Mucosa of rectum (tissue), 2 donors: ENCODE measurements around the gene UGT2A3.
"Not testable (repeated sequence)": the region's sequence is repeated elsewhere in the genome, so short reads cannot be mapped to it uniquely, and the experiment has no call there.

Experiments used
- H3K27ac ChIP-seq, 2 donors: one replicate each; pipeline ENCODE4 v1.7.0; 2013; ENCODE audit warnings: inconsistent platforms in 2 of 2, low read depth in 2 of 2, low read length in 2 of 2
- H3K27me3 ChIP-seq, 2 donors: one replicate each; pipeline ENCODE4 v1.7.0; 2013; ENCODE audit warnings: low read length in 2 of 2; ENCODE audit not compliant: control insufficient read depth in 2 of 2, insufficient read depth in 2 of 2
- H3K36me3 ChIP-seq, 2 donors: one replicate each; pipeline ENCODE4 v1.7.0; 2013; ENCODE audit warnings: low read length in 2 of 2; ENCODE audit not compliant: control insufficient read depth in 2 of 2, insufficient read depth in 2 of 2
- H3K4me1 ChIP-seq, 2 donors: one replicate each; pipeline ENCODE4 v1.7.0; 2013; ENCODE audit warnings: low read length in 2 of 2, mild to moderate bottlenecking in 1 of 2; ENCODE audit not compliant: control insufficient read depth in 2 of 2, insufficient read depth in 2 of 2
- H3K4me3 ChIP-seq, 2 donors: one replicate each; pipeline ENCODE4 v1.7.0; 2013; ENCODE audit warnings: low read length in 2 of 2
- H3K9ac ChIP-seq, 2 donors: one replicate each; pipeline ENCODE4 v1.7.0; 2013; ENCODE audit warnings: low read length in 2 of 2, low read depth in 1 of 2, mild to moderate bottlenecking in 1 of 2
- H3K9me3 ChIP-seq, 2 donors: one replicate each; pipeline ENCODE4 v1.7.0; 2013; ENCODE audit warnings: low read length in 2 of 2; ENCODE audit not compliant: control insufficient read depth in 2 of 2
- donor health status: healthy.
- donor health status: Normal muscosa, but diverticular disease.

UGT2A3 gene

GRCh38 chr4:68954126-68954525, 2.5 kb upstream of the UGT2A3 start:
- Histone ChIP-seq H3K4me1 (peaks cover 0 to 3% of the 10 kb centered on the region in 2 donors), H3K27ac (no peak overlapping the region), H3K27me3 (no peaks in the 10 kb centered on the region), H3K9me3 (no peaks in the 10 kb centered on the region), H3K4me3 (no peak overlapping the region), H3K9ac (no peak overlapping the region), H3K36me3 (no peaks in the 10 kb centered on the region)

GRCh38 chr4:68953056-68953596, 1.5 kb upstream of the UGT2A3 start:
- Histone ChIP-seq H3K27me3 (no peaks in the 10 kb centered on the region), H3K4me1 (peaks cover 0 to 3% of the 10 kb centered on the region in 2 donors), H3K9ac (no peak overlapping the region), H3K9me3 (no peaks in the 10 kb centered on the region), H3K36me3 (no peaks in the 10 kb centered on the region), H3K4me3 (no peak overlapping the region), H3K27ac (no peak overlapping the region)

- peak overlapping the region in 1 of 2 donors; percentile 52 for H3K9ac ChIP-seq
- H3K36me3 ChIP-seq: no peaks in the 10 kb centered on the region
- H3K27me3 ChIP-seq: no peaks in the 10 kb centered on the region
- peak overlapping the region; percentile 67 to 75 for H3K27ac ChIP-seq
- H3K4me1 ChIP-seq: peaks cover 0 to 3% of the 10 kb centered on the region in 2 donors
- H3K4me3 ChIP-seq: peak overlapping the region in 1 of 2 donors; percentile 78
- no peaks in the 10 kb centered on the region for H3K9me3 ChIP-seq
Observed at GRCh38 chr4:68951806-68952585, 392 bp upstream of the UGT2A3 start.

- Histone ChIP-seq H3K9me3 (no peaks in the 10 kb centered on the region), H3K9ac (peak overlapping the region; percentile 52), H3K36me3 (no peaks in the 10 kb centered on the region), H3K4me3 (peak overlapping the region; percentile 65 to 78), H3K27ac (peak overlapping the region; percentile 20 to 32), H3K4me1 (peaks cover 0 to 3% of the 10 kb centered on the region in 2 donors), H3K27me3 (no peaks in the 10 kb centered on the region)
Observed at GRCh38 chr4:68950033-68950432, 1.6 kb downstream of the UGT2A3 start.

- no peaks in the 10 kb centered on the region for H3K9me3 ChIP-seq
- no peaks in the 10 kb centered on the region for H3K27me3 ChIP-seq
- H3K36me3 ChIP-seq: no peaks in the 10 kb centered on the region
- peak overlapping the region in 1 of 2 donors; percentile 26 for H3K27ac ChIP-seq
- H3K4me1 ChIP-seq: peaks cover 0 to 2% of the 10 kb centered on the region in 2 donors
- H3K9ac ChIP-seq: peak overlapping the region; percentile 52
- peak overlapping the region; percentile 65 to 78 for H3K4me3 ChIP-seq
Observed at GRCh38 chr4:68948985-68949384, 2.6 kb downstream of the UGT2A3 start.

- Histone ChIP-seq H3K4me3 (peak overlapping the region; percentile 65 to 78), H3K9ac (peak overlapping the region in 1 of 2 donors; percentile 27), H3K27ac (no peak overlapping the region), H3K4me1 (no peaks in the 10 kb centered on the region), H3K9me3 (no peaks in the 10 kb centered on the region), H3K36me3 (peaks cover 0 to 4% of the 10 kb centered on the region in 2 donors), H3K27me3 (no peaks in the 10 kb centered on the region)
Observed at GRCh38 chr4:68948044-68948743, 3.4 kb downstream of the UGT2A3 start.

- Histone ChIP-seq H3K36me3 (peaks cover 0 to 4% of the 10 kb centered on the region in 2 donors), H3K9ac (no peak overlapping the region), H3K9me3 (no peaks in the 10 kb centered on the region)
Observed at GRCh38 chr4:68929076-68929737, 22.4 kb downstream of the UGT2A3 start.

GRCh38 chr4:68927165-68927564, 24.4 kb downstream of the UGT2A3 start:
- Histone ChIP-seq H3K27ac (no peak overlapping the region), H3K4me3 (no peak overlapping the region)

More at GRCh38 chr4:68929076-68929737, 22.4 kb downstream of the UGT2A3 start:
- Histone ChIP-seq H3K27ac (no peak overlapping the region), H3K4me3 (no peak overlapping the region), H3K4me1 (no peaks in the 10 kb centered on the region), H3K27me3 (no peaks in the 10 kb centered on the region)

GRCh38 chr4:68922202-68922601, 29.4 kb downstream of the UGT2A3 start:
- not testable (repeated sequence) for H3K9ac ChIP-seq, H3K27me3 ChIP-seq, H3K4me3 ChIP-seq, H3K27ac ChIP-seq, H3K36me3 ChIP-seq, H3K9me3 ChIP-seq, H3K4me1 ChIP-seq

More at GRCh38 chr4:68927165-68927564, 24.4 kb downstream of the UGT2A3 start:
- peaks cover 0 to 4% of the 10 kb centered on the region in 2 donors for H3K36me3 ChIP-seq
- no peak overlapping the region for H3K9ac ChIP-seq
- H3K9me3 ChIP-seq: peaks cover 0 to 3% of the 10 kb centered on the region in 2 donors
- H3K4me1 ChIP-seq: no peaks in the 10 kb centered on the region
- H3K27me3 ChIP-seq: no peaks in the 10 kb centered on the region
